Neural cell (in vitro differentiated cells): ENCODE results near the gene NDUFC1. TPM values are rescaled to one million over a fixed set of nuclear protein-coding genes. Genes with fewer than 3 reads are reported as not detected.

Experiments
- H2AFZ ChIP-seq: fragments of 200-600, 300-800 bp; sonication (generic), shearing (Covaris generic); 2 replicates; pipeline ENCODE4 v1.6.0; 2014; ENCODE audit warnings: low read depth, mild to moderate bottlenecking, antibody characterized with exemption, low read length, moderate library complexity
- H3F3A ChIP-seq: fragments of 200-600 bp; shearing (Covaris generic); 2 replicates; pipeline ENCODE4 v1.6.1; 2016; ENCODE audit warnings: mild to moderate bottlenecking, moderate library complexity, mixed read lengths, antibody characterized with exemption, low read length; ENCODE audit not compliant: insufficient read depth, poor library complexity, severe bottlenecking
- H3K27ac ChIP-seq: fragments of 200-600, 300-800 bp; sonication (generic), shearing (Covaris generic); 2 replicates; pipeline ENCODE4 v1.5.1; 2014; ENCODE audit warnings: mild to moderate bottlenecking, low read length, moderate library complexity
- H3K27me3 ChIP-seq: fragments of 300-800, 200-600 bp; sonication (generic), shearing (Covaris generic); 2 replicates; pipeline ENCODE4 v1.6.0; 2014; ENCODE audit warnings: mild to moderate bottlenecking, low read depth, low read length, moderate library complexity; ENCODE audit not compliant: insufficient read depth
- H3K36me3 ChIP-seq: fragments of 300-800, 200-600 bp; sonication (generic), shearing (Covaris generic); 2 replicates; pipeline ENCODE4 v1.5.1; 2014; ENCODE audit warnings: mild to moderate bottlenecking, antibody characterized with exemption, low read length, moderate library complexity; ENCODE audit not compliant: insufficient read depth
- H3K4me2 ChIP-seq: fragments of 300-800, 200-600 bp; sonication (generic), shearing (Covaris generic); 2 replicates; pipeline ENCODE4 v1.6.0; 2014; ENCODE audit warnings: mild to moderate bottlenecking, low read length
- H3K4me3 ChIP-seq: fragments of 300-800, 200-600 bp; sonication (generic), shearing (Covaris generic); 2 replicates; pipeline ENCODE4 v1.5.1; 2014; ENCODE audit warnings: mild to moderate bottlenecking, low read length, moderate library complexity
- H3K79me2 ChIP-seq: fragments of 200-600 bp; shearing (Covaris generic); replicated peaks from 2 replicates; pipeline ENCODE4 v1.6.0; 2014; ENCODE audit warnings: mild to moderate bottlenecking, low read length, moderate library complexity; ENCODE audit not compliant: insufficient read depth
- H3K9ac ChIP-seq: fragments of 300-800, 200-600 bp; sonication (generic), shearing (Covaris generic); 2 replicates; pipeline ENCODE4 v1.6.1; 2016; ENCODE audit warnings: mild to moderate bottlenecking, low read length, mixed read lengths
- H3K9me2 ChIP-seq: fragments of 200-600 bp; shearing (Covaris generic); 2 replicates; pipeline ENCODE4 v1.6.1; 2016; ENCODE audit warnings: mild to moderate bottlenecking, low read length, mixed read lengths; ENCODE audit not compliant: insufficient read depth
- H3K9me3 ChIP-seq: fragments of 200-600, 300-800 bp; sonication (generic), shearing (Covaris generic); 2 replicates; pipeline ENCODE4 v1.6.1; 2016; ENCODE audit warnings: mild to moderate bottlenecking, mixed run types, low read length, moderate library complexity, mixed read lengths
- H4K20me1 ChIP-seq: fragments of 200-600 bp; shearing (Covaris generic); 2 replicates; pipeline ENCODE4 v1.6.1; 2016; ENCODE audit warnings: mild to moderate bottlenecking, mixed run types; ENCODE audit not compliant: insufficient read depth
- CTCF ChIP-seq: fragments of 450-650 bp; IDR thresholded peaks from 2 replicates; pipeline ENCODE4 v1.5.1; 2014; ENCODE audit warnings: antibody characterized with exemption, mild to moderate bottlenecking, moderate library complexity; ENCODE audit not compliant: poor library complexity, severe bottlenecking
- POLR2AphosphoS5 ChIP-seq: IDR thresholded peaks from 2 replicates; pipeline ENCODE4 v1.6.1; 2012
- SMC3 ChIP-seq: fragments of 450-650 bp; conservative IDR thresholded peaks from 2 replicates; pipeline ENCODE4 v1.6.1; 2014; ENCODE audit warnings: antibody characterized with exemption, mild to moderate bottlenecking, moderate library complexity; ENCODE audit not compliant: poor library complexity
- TAF1 ChIP-seq: IDR thresholded peaks from 2 replicates; pipeline ENCODE4 v1.6.1; 2012; ENCODE audit warnings: low read depth
- polyA plus RNA-seq: library from polyadenylated mRNA; depleted of rRNA; stranded (reverse); fragments of >200 nt; gene quantifications from 2 replicates; pipeline ENCODE4 v1.2.3, GENCODE V29; 2014
- small RNA-seq, 3 experiments: library from RNA; depleted of rRNA; stranded (forward); fragments of <200 nt; gene quantifications; one replicate each; pipeline ENCODE3, GENCODE V24; 2012
- TF ChIP-seq, protein P1 (sequence below): IDR thresholded peaks from 2 replicates; pipeline ENCODE4 v1.6.1; 2012; ENCODE audit warnings: borderline replicate concordance

The NDUFC1 gene
- polyA plus RNA-seq, 1 donor from 2014 or later, result 102 TPM

GRCh38 chr4:139241086-139241783 is 61.0 kb downstream of the NDUFC1 start:
- no peak overlapping the region for H3K4me2 ChIP-seq
- H3K27ac ChIP-seq, result no peak overlapping the region
- TF ChIP-seq SMC3, result no peak
- TF ChIP-seq TAF1, result no peak
- TF ChIP-seq CTCF, result no peak
- no peak for TF ChIP-seq POLR2AphosphoS5
- TF ChIP-seq, protein P1, sequence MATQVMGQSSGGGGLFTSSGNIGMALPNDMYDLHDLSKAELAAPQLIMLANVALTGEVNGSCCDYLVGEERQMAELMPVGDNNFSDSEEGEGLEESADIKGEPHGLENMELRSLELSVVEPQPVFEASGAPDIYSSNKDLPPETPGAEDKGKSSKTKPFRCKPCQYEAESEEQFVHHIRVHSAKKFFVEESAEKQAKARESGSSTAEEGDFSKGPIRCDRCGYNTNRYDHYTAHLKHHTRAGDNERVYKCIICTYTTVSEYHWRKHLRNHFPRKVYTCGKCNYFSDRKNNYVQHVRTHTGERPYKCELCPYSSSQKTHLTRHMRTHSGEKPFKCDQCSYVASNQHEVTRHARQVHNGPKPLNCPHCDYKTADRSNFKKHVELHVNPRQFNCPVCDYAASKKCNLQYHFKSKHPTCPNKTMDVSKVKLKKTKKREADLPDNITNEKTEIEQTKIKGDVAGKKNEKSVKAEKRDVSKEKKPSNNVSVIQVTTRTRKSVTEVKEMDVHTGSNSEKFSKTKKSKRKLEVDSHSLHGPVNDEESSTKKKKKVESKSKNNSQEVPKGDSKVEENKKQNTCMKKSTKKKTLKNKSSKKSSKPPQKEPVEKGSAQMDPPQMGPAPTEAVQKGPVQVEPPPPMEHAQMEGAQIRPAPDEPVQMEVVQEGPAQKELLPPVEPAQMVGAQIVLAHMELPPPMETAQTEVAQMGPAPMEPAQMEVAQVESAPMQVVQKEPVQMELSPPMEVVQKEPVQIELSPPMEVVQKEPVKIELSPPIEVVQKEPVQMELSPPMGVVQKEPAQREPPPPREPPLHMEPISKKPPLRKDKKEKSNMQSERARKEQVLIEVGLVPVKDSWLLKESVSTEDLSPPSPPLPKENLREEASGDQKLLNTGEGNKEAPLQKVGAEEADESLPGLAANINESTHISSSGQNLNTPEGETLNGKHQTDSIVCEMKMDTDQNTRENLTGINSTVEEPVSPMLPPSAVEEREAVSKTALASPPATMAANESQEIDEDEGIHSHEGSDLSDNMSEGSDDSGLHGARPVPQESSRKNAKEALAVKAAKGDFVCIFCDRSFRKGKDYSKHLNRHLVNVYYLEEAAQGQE, result no peak

More at GRCh38 chr4:139241086-139241783, 61.0 kb downstream of the NDUFC1 start:
- Histone ChIP-seq H3K79me2 (no peaks in the 10 kb centered on the region), H3K27me3 (no peaks in the 10 kb centered on the region), H3F3A (no peaks in the 10 kb centered on the region), H3K36me3 (no peaks in the 10 kb centered on the region), H3K9me3 (no peaks in the 10 kb centered on the region), H2AFZ (no peak overlapping the region), H3K4me3 (no peak overlapping the region), H4K20me1 (no peaks in the 10 kb centered on the region), H3K9me2 (no peaks in the 10 kb centered on the region), H3K9ac (no peak overlapping the region)

Small RNA genes lying within 50 kb of the gene (small RNA-seq; reads per million reads assigned to genes)
- gene RNU6-1074P (0 reads per million in 3 experiments), gene RNU6-1214P (0 reads per million in 3 experiments)

Other genes with a start within 250 kb of the NDUFC1 start
- 105 and 116 TPM in 2 replicates for gene ELF2, start 125.3 kb downstream of the NDUFC1 start, polyA plus RNA-seq
- gene MGARP, start 22.3 kb downstream of the NDUFC1 start, polyA plus RNA-seq, result 1.3 and 1.9 TPM in 2 replicates
- gene NAA15, start 972 bp downstream of the NDUFC1 start, polyA plus RNA-seq, result 12.5 and 12.7 TPM in 2 replicates
- gene RAB33B, start 151.6 kb upstream of the NDUFC1 start, polyA plus RNA-seq, result 8.6 and 10.7 TPM in 2 replicates